ENCODE measurements around the gene HCK. TPM values are rescaled to one million over a fixed set of nuclear protein-coding genes. Genes with fewer than 3 reads are reported as not detected.

The HCK gene
- total RNA-seq, 2 donors from 2014 or later: 0.14 TPM; not detected in 1

DNA sequence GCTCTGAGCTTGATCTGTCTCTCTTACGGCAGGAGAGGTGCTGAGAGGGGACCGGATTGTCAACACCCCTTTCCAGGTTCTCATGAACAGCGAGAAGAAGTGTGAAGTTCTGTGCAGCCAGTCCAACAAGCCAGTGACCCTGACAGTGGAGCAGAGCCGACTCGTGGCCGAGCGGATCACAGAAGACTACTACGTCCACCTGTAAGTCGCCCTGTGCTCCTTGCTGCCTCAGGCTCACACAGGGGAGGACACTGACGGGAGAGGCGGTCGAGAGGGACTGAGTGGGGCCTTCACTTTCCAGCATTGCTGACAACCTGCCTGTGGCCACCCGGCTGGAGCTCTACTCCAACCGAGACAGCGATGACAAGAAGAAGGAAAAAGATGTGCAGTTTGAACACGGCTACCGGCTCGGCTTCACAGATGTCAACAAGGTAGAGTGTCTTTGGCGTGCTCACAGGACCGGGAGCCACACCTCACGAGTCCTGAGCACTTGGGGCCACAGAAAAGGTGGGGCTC is 89.5 kb downstream of the HCK start:
- Mint-ChIP-seq H3K27me3 (no peaks in the 10 kb centered on the region), H3K36me3 (peaks cover 38% of the 10 kb centered on the region), H3K27ac (no peak overlapping the region), H3K4me3 (no peak overlapping the region), H3K9me3 (no peaks in the 10 kb centered on the region), H3K4me1 (ENCODE audit: low read depth in 2 of 2) (peaks cover 5 to 15% of the 10 kb centered on the region in 2 donors)
- ATAC-seq (no peak), DNase-seq (ENCODE audit: low spot score) (no peak)

DNA sequence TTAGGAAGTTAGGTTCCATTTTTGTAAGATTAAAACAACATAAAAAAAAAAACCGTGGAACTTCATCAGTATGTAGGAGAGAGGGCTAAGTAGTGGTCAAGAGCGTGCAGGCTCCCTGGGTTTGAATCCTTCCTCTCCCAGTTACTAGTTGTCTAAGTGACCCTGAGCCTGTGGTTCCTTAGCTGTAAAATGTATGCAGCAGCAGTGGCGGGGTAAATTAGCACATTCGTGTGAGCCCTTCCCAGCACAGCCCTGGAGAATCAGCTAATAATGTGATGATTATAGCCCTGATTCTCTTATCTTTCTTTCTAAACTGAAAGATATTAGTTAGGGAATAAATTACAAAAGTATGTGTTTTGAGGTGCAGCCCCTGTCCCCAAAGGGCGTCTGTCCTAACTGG is 90.0 kb downstream of the HCK start:
- H3K4me3 Mint-ChIP-seq: no peak overlapping the region
- H3K36me3 Mint-ChIP-seq: peaks cover 38% of the 10 kb centered on the region
- H3K27me3 Mint-ChIP-seq: no peaks in the 10 kb centered on the region
- no peak for ATAC-seq
- peaks cover 5 to 15% of the 10 kb centered on the region in 2 donors for H3K4me1 Mint-ChIP-seq (ENCODE audit: low read depth in 2 of 2)
- no peaks in the 10 kb centered on the region for H3K9me3 Mint-ChIP-seq
- no peak for DNase-seq (ENCODE audit: low spot score)
- H3K27ac Mint-ChIP-seq: no peak overlapping the region

DNA sequence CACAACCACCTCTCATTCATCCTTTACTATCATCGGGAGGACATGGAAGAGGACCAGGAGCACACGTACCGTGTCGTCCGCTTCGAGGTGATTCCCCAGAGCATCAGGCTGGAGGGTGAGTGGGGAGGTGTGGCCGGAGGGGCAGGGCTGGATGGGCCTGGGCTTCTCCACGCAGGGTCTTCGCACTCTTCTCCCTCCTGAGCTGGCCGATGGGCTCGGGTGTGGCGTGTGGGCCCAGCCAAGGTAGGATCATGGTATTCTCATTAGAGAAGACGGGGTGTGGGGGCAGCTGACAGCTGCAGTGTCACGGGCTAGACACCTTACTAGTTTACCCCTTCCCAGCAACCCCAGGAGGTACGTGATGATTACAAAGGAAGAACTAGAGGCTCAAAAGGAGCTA is 90.9 kb downstream of the HCK start:
- H3K9me3 Mint-ChIP-seq: no peaks in the 10 kb centered on the region
- peaks cover 5 to 11% of the 10 kb centered on the region in 2 donors for H3K4me1 Mint-ChIP-seq (ENCODE audit: low read depth in 2 of 2)
- ATAC-seq (no peak), DNase-seq (ENCODE audit: low spot score) (no peak)
- H3K27me3 Mint-ChIP-seq: no peaks in the 10 kb centered on the region
- peaks cover 34% of the 10 kb centered on the region for H3K36me3 Mint-ChIP-seq
- H3K27ac Mint-ChIP-seq: no peak overlapping the region
- H3K4me3 Mint-ChIP-seq: no peak overlapping the region

DNA sequence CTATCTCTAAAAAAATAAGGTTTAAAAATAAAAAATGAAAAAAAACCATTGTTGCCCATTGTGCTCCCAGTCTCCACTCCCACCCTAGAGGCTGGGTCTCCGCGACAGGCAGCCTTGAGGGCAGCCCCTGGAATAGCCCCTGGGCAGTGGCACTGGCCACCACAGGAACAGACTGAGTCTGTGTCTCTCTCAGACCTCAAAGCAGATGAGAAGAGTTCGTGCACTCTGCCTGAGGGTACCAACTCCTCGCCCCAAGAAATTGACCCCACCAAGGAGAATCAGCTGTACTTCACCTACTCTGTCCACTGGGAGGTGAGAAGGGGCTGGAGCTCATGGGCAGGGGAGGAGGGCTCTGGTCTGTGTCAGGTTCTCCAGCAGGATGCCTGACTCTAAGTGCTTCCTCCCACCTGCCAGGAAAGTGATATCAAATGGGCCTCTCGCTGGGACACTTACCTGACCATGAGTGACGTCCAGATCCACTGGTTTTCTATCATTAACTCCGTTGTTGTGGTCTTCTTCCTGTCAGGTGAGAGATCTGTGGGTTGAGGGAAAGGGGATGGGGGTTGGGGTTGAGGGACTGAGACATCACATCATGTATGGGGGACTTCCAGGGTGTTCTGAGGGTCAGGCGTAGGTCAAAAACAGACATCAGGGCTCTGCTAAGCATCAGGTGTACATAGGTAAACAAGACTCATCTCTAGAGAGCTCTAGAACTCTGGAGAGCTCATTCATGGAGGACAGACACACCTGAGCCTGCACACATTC is 93.0 kb downstream of the HCK start:
- H3K36me3 Mint-ChIP-seq: peaks cover 21% of the 10 kb centered on the region

DNA sequence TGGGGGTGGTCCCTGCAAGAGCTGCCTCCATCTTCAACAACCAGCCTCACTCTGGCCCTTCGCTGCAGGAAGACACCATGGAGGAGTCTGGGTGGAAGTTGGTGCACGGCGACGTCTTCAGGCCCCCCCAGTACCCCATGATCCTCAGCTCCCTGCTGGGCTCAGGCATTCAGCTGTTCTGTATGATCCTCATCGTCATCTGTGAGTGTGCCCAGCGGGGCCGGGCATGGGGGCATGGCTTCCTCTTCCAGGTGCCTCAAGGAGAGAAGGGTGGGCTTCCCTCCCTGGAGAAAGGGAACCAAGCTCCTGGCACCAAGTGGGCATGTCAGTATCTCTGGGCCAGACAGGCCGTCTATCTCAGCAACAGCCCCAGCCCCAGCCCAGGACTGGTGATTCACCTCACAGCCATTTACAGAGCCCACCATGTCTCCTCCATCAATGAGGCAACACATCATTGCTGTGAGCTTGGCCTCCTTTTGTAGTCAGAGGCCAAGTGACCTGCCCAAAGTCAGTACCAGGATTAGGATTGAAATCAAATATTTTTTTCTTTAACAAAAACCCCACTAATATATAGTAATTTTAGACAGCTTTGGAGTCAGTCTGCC is 97.6 kb downstream of the HCK start:
- Mint-ChIP-seq H3K4me3 (no peak overlapping the region), H3K27me3 (no peaks in the 10 kb centered on the region), H3K4me1 (ENCODE audit: low read depth in 2 of 2) (peaks cover 0 to 11% of the 10 kb centered on the region in 2 donors), H3K36me3 (peaks cover 9% of the 10 kb centered on the region), H3K27ac (no peak overlapping the region), H3K9me3 (no peaks in the 10 kb centered on the region)
- no peak for ATAC-seq
- no peak for DNase-seq (ENCODE audit: low spot score)

More for the DNA sequence above, 93.0 kb downstream of the HCK start:
- ATAC-seq (no peak), DNase-seq (ENCODE audit: low spot score) (no peak)
- Mint-ChIP-seq H3K4me1 (ENCODE audit: low read depth in 2 of 2) (peaks cover 0 to 3% of the 10 kb centered on the region in 2 donors), H3K27ac (peak overlapping the region in 1 of 2 donors; percentile 42), H3K27me3 (no peaks in the 10 kb centered on the region), H3K4me3 (no peak overlapping the region), H3K9me3 (no peaks in the 10 kb centered on the region)

DNA sequence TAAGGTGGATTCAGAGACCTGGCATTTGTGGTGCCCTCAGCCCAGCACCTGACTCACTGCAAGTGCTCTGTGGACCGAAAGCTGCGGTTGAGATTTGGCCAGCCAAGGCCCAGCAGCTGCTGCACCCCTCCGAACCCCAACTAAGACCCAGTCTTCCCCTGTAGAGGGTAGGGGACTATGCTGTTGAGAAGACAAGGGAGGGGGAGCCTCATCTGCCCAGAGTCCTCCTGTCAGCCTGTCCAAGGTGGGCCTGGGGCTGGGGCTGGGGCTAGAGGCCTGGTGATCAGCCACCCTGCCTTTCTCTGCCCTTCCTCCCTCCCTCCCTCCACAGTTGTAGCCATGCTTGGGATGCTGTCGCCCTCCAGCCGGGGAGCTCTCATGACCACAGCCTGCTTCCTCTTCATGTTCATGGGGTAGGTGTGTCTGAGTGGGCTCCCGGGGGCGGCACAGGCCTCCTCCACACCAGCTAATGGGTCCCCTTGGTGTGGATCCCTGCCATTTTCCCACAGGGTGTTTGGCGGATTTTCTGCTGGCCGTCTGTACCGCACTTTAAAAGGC is 98.3 kb downstream of the HCK start:
- DNase-seq (ENCODE audit: low spot score) (no peak), ATAC-seq (no peak)
- H3K9me3 Mint-ChIP-seq: no peaks in the 10 kb centered on the region
- H3K36me3 Mint-ChIP-seq: peaks cover 9% of the 10 kb centered on the region
- no peaks in the 10 kb centered on the region for H3K27me3 Mint-ChIP-seq
- peaks cover 5 to 17% of the 10 kb centered on the region in 2 donors for H3K4me1 Mint-ChIP-seq (ENCODE audit: low read depth in 2 of 2)
- peak overlapping the region in 1 of 2 donors; percentile 11 for H3K27ac Mint-ChIP-seq
- no peak overlapping the region for H3K4me3 Mint-ChIP-seq

Other genes with a start within 250 kb of the HCK start
- 1 to 10 TPM in 1 of 2 donors, under 1 TPM in 1; 0.98 to 1.8 TPM for gene MYLK2, start 232.9 kb upstream of the HCK start, total RNA-seq
- gene FOXS1, start 206.6 kb upstream of the HCK start, total RNA-seq: not detected
- not detected for gene DUSP15, start 181.7 kb upstream of the HCK start, total RNA-seq
- gene TTLL9, start 181.6 kb upstream of the HCK start, total RNA-seq: not detected
- gene PDRG1, start 100.2 kb upstream of the HCK start, total RNA-seq: 10 to 100 TPM; 15.6 to 18.7 TPM
- gene XKR7, start 84.1 kb upstream of the HCK start, total RNA-seq: under 1 TPM in 1 of 2 donors, not detected in 1; 0.05 TPM
- gene CCM2L, start 41.8 kb upstream of the HCK start, total RNA-seq: not detected
- 10 to 100 TPM; 57.9 to 58.1 TPM for gene TM9SF4, start 57.5 kb downstream of the HCK start, total RNA-seq
- 10 to 100 TPM; 32.8 to 39.4 TPM for gene PLAGL2, start 155.5 kb downstream of the HCK start, total RNA-seq
- 10 to 100 TPM; 36.6 to 50.0 TPM for gene POFUT1, start 155.6 kb downstream of the HCK start, total RNA-seq
- gene KIF3B, start 225.4 kb downstream of the HCK start, total RNA-seq: 10 to 100 TPM; 51.3 to 61.2 TPM

All from natural killer cell treated with Interleukin-12 subunit alpha and Interleukin-12 subunit beta and Interleukin-15 and Interleukin-18, amount 100 ng/mL, for 72 hours (primary cell).